ENCODE measurements around the gene COX19. TPM values are rescaled to one million over a fixed set of nuclear protein-coding genes. Genes with fewer than 3 reads are reported as not detected.
A peak's percentile ranks its signal among the peaks of the same experiment; 100 is the strongest.

The COX19 gene
- total and polyA plus RNA-seq, 2 of the 13 experiments (the other 11 are each of a cell fraction or from before 2014, with no cell fraction given), result 11.5 to 21.7 TPM

DNA sequence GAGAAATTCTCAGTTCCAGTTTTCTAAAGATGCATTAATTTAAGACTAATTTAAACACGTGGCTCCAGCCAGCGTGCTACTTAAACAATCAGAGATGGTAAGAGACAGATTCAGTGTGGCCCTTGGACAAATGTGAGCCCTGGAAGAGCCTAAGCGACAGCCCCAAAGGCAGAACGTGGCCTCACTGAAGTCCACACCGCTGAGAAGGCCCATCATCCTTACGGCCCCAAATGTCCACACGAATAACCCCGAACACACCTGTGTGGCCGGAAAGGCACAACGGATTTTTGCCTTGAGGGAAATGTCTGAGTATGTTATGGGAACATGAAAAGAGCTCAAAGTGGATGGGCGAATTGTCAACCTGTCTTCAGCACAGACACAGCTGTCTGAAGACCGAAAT is 3.2 kb downstream of the COX19 start (continued):
- TF ChIP-seq, protein P1, sequence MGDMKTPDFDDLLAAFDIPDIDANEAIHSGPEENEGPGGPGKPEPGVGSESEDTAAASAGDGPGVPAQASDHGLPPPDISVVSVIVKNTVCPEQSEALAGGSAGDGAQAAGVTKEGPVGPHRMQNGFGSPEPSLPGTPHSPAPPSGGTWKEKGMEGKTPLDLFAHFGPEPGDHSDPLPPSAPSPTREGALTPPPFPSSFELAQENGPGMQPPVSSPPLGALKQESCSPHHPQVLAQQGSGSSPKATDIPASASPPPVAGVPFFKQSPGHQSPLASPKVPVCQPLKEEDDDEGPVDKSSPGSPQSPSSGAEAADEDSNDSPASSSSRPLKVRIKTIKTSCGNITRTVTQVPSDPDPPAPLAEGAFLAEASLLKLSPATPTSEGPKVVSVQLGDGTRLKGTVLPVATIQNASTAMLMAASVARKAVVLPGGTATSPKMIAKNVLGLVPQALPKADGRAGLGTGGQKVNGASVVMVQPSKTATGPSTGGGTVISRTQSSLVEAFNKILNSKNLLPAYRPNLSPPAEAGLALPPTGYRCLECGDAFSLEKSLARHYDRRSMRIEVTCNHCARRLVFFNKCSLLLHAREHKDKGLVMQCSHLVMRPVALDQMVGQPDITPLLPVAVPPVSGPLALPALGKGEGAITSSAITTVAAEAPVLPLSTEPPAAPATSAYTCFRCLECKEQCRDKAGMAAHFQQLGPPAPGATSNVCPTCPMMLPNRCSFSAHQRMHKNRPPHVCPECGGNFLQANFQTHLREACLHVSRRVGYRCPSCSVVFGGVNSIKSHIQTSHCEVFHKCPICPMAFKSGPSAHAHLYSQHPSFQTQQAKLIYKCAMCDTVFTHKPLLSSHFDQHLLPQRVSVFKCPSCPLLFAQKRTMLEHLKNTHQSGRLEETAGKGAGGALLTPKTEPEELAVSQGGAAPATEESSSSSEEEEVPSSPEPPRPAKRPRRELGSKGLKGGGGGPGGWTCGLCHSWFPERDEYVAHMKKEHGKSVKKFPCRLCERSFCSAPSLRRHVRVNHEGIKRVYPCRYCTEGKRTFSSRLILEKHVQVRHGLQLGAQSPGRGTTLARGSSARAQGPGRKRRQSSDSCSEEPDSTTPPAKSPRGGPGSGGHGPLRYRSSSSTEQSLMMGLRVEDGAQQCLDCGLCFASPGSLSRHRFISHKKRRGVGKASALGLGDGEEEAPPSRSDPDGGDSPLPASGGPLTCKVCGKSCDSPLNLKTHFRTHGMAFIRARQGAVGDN (CRISPR knock-in tag; IDR thresholded peaks at IDR 0.05), result peak; percentile 44
- TF ChIP-seq ZNF614 (CRISPR knock-in tag; IDR thresholded peaks at IDR 0.05; ENCODE audit: borderline replicate concordance) (no peak), AKAP8 (CRISPR knock-in tag; IDR thresholded peaks at IDR 0.05) (no peak), EED (CRISPR knock-in tag; IDR thresholded peaks at IDR 0.05) (no peak), ZBTB38 (CRISPR knock-in tag; IDR thresholded peaks at IDR 0.05) (peak; percentile 69), SMAD1 (CRISPR knock-in tag; IDR thresholded peaks at IDR 0.05; ENCODE audit: borderline replicate concordance, low read depth) (no peak), ZNF33B (CRISPR knock-in tag; IDR thresholded peaks at IDR 0.05) (no peak)
- TF ChIP-seq, protein P2, sequence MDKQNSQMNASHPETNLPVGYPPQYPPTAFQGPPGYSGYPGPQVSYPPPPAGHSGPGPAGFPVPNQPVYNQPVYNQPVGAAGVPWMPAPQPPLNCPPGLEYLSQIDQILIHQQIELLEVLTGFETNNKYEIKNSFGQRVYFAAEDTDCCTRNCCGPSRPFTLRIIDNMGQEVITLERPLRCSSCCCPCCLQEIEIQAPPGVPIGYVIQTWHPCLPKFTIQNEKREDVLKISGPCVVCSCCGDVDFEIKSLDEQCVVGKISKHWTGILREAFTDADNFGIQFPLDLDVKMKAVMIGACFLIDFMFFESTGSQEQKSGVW (CRISPR knock-in tag; IDR thresholded peaks at IDR 0.05; ENCODE audit: borderline replicate concordance), result no peak
- TF ChIP-seq, protein P3, sequence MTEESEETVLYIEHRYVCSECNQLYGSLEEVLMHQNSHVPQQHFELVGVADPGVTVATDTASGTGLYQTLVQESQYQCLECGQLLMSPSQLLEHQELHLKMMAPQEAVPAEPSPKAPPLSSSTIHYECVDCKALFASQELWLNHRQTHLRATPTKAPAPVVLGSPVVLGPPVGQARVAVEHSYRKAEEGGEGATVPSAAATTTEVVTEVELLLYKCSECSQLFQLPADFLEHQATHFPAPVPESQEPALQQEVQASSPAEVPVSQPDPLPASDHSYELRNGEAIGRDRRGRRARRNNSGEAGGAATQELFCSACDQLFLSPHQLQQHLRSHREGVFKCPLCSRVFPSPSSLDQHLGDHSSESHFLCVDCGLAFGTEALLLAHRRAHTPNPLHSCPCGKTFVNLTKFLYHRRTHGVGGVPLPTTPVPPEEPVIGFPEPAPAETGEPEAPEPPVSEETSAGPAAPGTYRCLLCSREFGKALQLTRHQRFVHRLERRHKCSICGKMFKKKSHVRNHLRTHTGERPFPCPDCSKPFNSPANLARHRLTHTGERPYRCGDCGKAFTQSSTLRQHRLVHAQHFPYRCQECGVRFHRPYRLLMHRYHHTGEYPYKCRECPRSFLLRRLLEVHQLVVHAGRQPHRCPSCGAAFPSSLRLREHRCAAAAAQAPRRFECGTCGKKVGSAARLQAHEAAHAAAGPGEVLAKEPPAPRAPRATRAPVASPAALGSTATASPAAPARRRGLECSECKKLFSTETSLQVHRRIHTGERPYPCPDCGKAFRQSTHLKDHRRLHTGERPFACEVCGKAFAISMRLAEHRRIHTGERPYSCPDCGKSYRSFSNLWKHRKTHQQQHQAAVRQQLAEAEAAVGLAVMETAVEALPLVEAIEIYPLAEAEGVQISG (CRISPR knock-in tag; IDR thresholded peaks at IDR 0.05), result no peak
- TF ChIP-seq, protein P4, sequence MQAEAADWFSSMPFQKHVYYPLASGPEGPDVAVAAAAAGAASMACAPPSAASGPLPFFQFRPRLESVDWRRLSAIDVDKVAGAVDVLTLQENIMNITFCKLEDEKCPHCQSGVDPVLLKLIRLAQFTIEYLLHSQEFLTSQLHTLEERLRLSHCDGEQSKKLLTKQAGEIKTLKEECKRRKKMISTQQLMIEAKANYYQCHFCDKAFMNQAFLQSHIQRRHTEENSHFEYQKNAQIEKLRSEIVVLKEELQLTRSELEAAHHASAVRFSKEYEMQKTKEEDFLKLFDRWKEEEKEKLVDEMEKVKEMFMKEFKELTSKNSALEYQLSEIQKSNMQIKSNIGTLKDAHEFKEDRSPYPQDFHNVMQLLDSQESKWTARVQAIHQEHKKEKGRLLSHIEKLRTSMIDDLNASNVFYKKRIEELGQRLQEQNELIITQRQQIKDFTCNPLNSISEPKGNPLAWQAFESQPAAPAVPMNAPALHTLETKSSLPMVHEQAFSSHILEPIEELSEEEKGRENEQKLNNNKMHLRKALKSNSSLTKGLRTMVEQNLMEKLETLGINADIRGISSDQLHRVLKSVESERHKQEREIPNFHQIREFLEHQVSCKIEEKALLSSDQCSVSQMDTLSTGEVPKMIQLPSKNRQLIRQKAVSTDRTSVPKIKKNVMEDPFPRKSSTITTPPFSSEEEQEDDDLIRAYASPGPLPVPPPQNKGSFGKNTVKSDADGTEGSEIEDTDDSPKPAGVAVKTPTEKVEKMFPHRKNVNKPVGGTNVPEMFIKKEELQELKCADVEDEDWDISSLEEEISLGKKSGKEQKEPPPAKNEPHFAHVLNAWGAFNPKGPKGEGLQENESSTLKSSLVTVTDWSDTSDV (CRISPR knock-in tag; IDR thresholded peaks at IDR 0.05), result no peak
- TF ChIP-seq, protein P5, sequence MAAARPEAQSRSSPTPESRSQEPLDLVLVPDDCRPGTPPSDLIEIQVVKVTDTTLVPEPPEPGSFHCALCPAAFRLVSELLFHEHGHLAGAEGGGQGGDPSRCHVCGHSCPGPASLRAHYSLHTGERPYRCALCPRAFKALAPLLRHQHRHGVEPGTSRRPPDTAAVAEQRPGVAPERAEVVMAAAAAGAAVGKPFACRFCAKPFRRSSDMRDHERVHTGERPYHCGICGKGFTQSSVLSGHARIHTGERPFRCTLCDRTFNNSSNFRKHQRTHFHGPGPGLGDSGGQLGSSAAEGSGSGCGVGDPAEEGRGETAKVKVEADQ (CRISPR knock-in tag; IDR thresholded peaks at IDR 0.05; ENCODE audit: borderline replicate concordance), result no peak
